HG03196 (cell line): ENCODE results near the gene IDUA.
"Not testable (repeated sequence)": the region's sequence is repeated elsewhere in the genome, so short reads cannot be mapped to it uniquely, and the experiment has no call there.

ENCODE experiments used
- ATAC-seq: cut with Tn5 transposase; IDR thresholded peaks from one replicate; pipeline ENCODE4 v1.9.1; 2021; ENCODE audit not compliant: unreplicated experiment

The IDUA gene

DNA sequence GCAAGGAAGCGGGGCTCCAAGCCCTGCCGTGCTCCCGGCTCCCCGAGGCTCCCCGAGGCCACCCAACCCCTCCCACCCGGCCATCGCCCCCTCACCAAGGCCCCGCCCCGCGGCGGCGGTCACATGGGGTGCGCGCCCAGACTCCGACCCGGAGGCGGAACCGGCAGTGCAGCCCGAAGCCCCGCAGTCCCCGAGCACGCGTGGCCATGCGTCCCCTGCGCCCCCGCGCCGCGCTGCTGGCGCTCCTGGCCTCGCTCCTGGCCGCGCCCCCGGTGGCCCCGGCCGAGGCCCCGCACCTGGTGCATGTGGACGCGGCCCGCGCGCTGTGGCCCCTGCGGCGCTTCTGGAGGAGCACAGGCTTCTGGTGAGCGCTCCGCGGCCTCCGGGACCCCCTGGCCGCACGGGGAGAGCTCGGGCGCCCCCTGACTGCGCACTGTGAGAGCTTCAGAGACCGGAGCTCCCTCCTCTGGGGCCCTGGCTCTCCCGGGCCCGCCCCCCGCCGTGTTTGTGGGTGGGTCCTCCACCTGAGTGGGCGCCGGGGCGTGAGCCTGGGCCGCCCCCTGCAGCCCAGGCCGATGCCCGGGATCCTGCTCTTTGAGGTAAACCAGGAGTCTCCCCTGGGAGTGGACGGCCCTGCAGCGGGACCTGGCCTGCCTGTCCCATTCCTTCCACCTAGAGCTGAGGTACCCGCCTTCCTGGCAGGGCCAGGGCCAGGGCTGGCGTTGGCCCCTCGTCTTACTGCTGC, at the start of gene IDUA:
Gene IDUA, plus strand, starts transcription at position 166 of the 745 bp plus-strand sequence. Its CDS starts 41 bp downstream, at position 207.
- peak; percentile 57 for ATAC-seq

DNA sequence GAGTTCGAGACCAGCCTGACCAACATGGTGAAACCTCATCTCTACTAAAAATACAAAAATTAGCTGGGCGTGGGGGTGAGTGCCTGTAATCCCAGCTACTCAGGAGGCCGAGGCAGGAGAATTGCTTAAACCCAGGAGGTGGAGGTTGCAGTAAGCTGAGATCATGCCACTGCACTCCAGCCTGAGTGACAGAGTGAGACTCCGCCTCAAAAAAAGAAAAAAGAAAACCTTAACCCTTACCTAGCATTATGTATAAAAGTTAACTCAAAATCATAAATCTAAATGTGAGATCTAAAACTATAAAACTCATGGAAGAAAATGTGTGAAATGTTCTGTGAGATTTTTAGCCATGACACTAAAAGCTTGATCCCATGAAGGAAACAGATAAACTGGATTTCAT, 47.3 kb upstream of the IDUA start:
- ATAC-seq, result not testable (repeated sequence)

DNA sequence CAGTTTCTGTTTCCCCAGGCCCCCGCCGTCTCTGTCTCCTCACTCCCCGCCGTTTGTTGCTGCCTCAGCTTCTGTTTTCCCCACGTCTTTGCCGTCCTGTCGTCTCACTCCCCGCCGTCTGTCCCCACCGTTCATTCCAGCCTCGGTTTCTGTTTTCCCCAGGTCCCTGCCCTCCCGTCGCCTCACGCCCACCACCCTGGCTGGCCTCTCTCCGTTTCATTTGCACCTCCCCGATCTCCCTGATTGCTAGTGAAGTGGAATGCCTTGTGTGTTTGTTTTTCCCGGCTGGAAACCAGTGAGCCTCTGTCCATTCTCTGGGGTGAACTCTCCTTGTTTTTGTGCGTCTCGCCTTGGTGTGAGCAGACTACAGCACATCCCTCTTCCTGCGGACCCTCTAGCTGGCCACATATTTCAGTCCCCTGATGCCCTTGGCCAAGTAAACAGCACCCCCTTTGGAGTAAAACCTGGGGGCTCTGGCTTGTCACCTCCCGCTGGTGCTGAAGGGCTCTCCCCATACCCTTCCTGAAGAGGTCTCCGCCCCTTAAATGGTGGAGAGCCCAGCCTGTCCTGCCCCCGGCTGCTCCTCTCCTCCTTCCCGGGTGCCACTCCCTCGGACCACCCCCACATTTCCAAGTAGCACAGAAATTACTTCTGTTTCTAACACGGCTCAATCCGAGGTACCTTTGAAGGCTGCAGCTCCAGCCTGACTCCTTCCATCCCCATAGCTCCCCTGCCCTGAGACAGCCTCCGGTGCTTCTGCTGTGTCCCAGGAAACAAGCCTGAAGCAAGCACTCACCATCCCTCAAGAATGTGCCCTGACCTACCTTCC, 41.4 kb upstream of the IDUA start:
- ATAC-seq, result no peak

DNA sequence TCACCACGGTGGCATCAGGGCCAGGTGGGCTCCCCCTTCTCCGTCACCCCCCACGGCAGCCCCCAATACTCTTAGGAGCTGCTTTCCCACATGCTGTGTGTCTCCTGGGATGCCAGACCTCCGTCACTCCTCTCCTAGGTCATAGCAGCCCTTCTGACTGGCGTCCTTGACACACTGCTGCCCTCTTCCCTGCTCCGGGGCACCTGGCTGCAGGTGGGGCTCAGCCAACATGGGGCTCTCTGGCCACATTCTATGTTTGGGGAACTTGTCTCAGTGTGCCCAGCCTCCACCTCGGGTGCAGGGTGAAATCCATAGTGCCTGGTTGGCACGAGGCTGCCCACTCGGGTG, 40.8 kb upstream of the IDUA start:
- ATAC-seq, result no peak

DNA sequence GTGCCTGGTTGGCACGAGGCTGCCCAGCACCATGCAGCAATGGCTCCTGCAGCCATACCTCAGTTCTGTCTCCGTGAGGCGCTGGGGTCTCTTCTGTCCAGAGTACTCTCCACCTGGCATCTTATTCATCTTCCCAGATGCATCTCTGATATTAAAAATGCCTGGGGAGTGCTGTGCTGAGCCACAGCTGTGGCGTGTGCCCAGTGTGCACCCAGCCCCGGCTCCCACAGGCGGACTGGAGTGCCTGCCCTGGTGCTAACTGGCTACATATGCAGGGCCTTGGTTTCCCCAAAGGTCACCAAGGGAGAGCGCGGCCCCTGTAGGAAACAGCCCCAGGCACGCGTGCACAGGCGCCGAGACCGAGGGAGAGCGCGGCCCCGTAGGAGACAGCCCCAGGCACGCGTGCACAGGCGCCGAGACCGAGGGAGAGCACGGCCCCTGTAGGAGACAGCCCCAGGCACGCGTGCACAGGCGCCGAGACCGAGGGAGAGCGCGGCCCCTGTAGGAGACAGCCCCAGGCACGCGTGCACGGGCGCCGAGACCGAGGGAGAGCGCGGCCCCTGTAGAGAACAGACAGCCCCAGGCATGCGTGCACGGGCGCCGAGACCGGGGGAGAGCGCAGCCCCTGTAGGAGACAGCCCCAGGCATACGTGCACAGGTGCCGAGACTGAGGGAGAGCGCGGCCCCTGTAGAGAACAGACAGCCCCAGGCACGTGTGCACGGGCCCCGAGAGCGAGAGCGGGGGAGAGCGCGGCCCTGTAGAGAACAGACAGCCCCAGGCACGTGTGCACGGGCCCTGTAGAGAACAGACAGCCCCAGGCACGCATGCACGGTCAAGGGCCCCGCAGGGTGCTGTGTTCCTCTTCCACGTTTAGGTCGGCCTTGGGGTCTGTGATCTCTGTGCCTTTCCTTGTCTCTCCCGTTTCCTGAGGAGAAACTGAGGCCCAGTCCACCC, 40.0 kb upstream of the IDUA start:
- no peak for ATAC-seq

DNA sequence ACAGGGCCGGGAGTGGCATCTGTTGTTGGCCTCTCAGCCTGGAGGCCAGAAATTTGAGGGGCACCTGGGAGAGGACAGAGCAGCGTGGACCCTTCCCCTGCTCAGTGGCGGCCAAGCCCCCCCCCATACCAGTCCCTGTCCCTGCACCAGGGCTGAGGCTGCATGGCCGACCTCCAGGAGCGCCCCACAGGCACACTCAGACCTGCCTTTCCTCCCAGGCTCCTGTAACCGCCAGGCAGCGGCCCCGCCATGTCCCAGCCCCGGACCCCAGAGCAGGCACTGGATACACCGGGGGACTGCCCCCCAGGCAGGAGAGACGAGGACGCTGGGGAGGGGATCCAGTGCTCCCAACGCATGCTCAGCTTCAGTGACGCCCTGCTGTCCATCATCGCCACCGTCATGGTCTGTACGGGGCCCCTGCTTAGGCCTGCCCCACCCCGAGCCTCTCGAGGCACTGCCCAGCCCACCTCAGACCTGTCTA, 39.3 kb upstream of the IDUA start:
- no peak for ATAC-seq

DNA sequence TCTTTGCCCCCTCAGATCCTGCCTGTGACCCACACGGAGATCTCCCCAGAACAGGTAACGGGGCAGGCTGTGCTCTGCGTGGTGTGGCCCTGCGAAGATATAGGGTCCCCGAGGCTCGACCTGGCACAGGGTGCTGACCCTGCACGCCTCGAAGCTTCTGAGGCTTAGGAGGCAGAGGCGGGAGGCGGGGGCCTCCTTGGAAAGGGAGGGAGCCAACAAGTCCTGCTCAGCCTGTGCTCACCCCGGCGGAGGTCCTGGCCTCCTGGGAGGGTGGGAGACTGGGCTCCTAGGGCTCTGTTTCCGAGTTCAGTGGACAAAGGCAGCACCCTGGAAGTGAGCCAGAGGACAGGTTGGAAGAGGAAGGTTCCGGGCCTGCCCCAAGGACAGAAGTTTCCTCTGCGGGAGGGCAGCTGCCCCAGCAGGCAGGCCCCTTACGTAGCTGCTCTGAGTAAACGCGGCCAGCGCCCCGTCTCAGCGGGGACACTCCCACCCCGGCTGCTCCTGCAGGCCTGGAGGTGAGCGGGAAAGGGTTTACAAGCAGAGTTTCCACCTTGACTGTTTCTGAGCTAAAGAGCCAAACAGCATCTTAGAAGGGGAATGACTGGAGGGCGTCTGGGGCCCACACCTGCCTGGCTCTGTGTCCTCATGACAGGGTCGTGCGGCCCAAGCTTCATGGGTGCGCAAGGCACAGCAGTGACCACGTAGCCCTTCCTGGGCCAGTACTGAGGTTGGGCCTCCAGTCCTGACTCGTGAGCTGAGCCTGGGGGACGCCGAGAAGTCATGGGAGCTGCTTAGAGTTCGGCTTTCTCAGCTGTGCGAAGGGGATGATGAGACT, 38.5 kb upstream of the IDUA start:
- ATAC-seq, result no peak

DNA sequence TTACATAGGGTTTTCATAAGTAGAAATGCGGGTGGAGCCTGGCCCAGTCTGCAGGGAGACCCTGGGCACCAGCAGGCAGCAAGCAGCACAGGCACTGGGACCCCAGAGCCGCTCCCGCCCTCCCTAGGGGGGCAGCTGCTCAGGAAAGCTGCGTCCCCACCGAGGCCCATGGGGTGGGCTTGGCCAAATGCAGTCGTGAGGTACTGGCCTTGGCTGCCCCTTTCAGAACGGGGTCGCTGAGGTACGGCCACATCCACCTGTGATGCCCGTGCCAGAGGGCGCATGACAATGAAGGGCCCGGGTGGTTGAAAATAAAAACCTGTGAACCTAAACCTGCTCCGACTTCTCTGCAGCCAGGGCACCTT, 37.9 kb upstream of the IDUA start:
- no peak for ATAC-seq

DNA sequence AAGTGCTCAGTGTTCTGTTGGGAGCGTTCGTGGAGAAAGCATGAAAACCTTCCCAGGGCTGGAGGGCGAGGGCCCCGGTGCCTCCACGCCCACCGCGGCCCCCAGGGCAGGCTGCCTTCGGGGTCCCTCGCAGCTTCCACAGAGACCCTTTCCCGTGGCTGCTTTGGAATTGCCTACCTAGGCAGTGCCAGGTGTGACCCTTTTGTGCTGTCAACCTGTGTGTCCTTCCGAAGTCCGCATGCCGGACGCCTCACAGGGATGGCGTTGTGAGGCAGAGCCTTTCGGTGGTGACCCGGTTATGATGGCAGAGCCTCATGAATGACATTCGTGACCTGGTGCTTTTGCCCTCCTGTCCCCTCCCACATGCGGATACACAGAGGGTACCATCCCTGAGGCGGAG, 37.2 kb upstream of the IDUA start:
- no peak for ATAC-seq

DNA sequence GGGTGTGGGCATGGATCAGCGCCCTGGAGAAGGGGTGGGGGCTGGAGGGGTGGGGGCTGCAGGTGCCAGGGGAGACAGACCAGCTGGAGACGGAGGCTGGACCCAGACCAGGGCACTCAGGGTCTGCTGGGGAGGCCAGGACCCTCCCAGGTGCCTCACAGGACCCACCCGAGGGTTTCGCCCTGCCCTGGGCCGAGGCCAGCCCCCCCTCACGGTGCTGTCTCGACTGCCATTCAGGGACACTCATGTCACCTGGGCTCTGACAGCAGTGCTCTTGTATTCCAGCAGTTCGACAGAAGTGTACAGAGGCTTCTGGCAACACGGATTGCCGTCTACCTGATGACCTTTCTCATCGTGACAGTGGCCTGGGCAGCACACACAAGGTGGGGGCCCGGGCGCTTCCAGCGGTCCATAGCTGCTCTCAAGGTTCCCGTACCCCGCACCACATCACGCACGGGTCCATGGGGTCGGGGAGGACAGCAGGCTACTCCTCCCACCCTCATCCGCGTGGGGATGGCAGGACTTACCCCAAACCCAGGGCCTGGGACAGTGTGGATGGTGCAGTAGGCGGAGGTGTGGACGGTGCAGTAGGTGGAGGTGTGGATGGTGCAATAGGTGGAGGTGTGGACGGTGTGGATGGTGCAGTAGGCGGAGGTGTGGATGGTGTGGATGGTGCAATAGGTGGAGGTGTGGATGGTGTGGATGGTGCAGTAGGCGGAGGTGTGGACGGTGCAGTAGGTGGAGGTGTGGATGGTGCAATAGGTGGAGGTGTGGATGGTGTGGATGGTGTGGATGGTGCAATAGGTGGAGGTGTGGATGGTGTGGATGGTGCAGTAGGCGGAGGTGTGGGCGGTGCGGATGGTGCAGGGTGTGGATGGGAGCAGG, 36.5 kb upstream of the IDUA start:
- no peak for ATAC-seq

DNA sequence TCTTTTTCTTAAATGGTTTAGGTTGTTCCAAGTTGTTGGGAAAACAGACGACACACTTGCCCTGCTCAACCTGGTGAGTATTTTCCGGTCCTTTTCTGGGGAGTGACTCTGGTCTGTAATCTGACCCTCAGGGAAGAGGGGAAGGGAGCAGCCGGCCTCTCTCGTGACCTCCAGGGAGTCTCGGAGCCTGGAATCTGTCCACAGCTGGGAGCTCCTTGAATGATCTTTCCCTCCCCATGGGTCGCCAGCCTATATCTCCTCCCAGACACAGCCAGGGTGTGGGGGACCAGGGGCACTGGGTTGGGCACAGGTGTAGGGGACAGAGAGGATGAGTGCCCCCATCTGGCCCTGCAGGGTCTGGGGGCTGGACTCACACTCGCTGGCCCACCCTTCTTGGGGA, 35.7 kb upstream of the IDUA start:
- ATAC-seq, result no peak

DNA sequence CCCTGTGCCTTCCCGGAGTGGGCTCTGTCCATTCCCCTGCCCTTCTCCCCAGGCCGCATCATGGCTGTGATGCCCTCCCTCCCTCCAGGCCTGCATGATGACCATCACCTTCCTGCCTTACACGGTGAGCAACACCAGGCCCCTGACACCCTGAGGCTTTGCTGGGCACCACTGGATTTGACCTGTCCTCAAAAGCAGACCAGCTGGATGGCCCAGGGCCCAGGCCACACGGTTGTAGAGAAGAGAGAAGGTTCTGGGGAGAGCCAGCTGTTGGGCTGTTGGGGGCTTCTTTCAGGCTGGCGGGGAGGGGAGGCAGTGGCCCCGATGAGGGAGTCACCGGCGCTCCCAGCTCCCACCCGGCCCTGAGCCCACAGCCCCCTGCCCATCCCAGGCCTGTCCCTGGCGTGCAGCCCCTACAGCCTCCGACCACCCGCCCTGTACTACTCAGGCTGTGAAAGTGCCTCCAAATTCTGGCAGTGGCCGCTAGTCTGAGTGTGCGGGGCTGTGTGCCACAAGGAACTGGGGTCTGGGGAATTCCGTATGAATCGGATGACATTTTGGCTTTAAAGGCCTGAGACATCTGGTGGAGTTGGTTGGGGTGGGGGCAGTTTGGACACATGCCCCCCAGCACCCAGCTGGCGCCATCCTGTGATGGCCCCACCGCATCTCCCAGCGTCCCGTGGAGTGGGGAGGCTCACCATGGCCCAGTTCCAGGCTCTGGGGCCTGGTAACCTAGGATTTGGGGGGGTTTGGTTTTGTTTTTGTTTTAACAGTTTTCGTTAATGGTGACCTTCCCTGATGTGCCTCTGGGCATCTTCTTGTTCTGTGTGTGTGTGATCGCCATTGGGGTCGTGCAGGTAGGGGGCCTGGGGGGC, 35.0 kb upstream of the IDUA start:
- ATAC-seq, result no peak

DNA sequence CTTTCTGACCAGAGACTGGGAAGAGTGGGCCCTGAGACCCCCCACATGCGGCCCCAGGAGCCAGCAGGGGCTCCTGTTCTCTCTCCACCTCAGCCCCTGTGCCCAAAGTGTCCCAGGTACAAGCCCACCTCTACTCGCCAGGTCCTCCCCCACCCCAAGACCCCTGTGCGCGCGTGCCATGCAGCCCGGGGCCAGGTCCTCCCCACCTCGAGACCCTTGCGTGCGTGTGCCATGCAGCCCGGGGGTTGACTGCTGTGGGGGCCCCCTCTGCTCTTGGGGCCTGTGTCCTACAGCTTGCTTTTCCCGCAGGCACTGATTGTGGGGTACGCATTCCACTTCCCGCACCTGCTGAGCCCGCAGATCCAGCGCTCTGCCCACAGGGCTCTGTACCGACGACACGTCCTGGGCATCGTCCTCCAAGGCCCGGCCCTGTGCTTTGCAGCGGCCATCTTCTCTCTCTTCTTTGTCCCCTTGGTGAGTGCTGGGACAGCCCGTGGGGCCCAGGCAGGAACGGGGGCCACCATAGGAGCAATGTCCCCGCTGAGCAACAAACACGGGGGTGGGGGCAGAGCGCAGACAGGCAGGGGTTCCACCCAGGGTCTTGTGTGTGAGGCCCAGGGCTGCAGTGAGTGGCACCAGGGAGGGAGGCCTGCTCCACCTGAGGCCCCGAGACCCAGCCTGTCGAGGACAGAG, 33.8 kb upstream of the IDUA start:
- no peak for ATAC-seq

DNA sequence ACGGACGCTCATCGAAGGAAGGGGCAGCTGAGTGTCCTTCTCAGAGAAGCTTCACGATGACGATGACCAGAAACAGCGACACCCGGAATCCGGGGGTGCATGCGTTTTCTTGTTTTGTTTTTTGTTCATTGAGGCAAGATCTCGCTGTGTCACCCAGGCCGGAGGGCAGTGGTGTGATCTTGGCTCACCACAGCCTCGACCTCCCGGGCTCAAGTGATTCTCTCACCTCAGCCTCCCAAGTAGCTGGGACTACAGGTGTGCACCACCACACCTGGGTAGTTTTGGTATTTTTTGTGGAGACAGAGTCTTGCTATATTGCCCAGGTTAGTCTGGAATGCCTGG, 33.3 kb upstream of the IDUA start:
- no peak for ATAC-seq

DNA sequence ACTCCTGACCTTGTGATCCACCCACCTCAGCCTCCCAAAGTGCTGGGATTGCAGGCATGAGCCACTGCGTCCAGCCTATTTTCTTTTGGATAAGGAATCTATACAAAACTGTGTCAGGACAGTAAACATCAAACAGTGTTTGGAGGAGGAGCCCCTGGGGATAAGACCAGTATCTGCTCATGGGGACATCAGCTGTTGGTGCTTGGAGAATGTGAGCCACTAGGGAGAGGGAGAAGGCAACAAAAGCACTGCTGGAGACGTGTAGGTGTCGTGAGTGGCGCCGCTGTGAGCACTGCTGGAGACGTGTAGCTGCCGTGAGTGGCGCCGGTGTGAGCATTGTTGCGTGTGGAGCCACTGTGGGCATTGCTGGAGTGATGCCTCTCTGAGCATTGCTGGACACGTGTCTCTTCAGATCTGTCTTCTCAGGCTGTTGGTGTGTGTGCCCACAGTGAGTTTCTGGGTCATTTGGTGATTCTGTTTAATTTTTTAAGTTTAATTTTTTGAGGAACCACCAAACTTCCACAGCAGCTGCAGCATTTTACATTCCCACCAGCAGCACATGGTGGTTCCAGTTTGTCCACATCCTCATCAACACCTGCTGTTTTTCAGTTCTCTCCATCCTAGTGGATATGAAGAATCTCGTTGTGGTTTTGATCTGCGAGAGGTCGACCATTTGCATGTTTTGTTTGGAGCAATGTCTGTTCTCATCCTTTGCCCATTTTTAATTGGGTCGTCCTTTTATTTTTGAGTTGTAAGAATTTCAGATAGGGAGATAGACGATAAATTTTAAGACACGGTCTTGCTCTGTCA, 32.4 kb upstream of the IDUA start:
- no peak for ATAC-seq

DNA sequence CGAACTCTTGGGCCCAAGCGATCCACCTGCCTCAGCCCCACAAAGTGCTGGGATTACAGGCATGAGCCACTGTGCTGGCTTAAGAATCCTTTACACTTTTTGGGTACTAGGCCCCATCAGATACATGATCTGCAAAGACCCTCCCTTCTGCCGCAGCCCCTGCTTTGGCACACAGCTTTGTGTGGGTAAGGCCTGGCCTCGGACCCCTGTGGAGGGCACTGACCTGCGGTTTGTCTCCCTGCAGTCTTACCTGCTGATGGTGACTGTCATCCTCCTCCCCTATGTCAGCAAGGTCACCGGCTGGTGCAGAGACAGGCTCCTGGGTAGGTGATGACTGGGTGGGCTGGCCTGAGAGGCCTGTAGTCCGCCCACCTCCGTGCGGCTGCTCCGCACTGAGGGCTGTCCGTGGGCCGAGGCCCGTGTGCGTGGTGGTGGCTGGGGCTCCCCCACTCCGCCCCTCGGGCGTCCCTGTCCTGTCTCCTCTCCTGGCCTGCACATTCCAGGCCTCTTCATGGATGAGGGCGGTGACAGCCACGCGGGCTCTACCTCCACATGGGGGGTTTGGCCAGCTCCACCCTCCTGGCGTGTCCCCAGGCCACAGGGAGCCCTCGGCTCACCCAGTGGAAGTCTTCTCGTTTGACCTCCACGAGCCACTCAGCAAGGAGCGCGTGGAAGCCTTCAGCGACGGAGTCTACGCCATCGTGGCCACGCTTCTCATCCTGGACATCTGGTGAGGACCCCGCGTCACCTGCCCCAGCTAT, 31.5 kb upstream of the IDUA start:
- ATAC-seq, result no peak
